D341Med (cell line): ENCODE results near the gene CEP57.
"Not testable (repeated sequence)": the region's sequence is repeated elsewhere in the genome, so short reads cannot be mapped to it uniquely, and the experiment has no call there.

ENCODE experiments used
- DNase-seq: peaks from one replicate; pipeline ENCODE4 v3.0.0; 2012; ENCODE audit warnings: low spot score

CEP57 gene

GRCh38 chr11:95860024-95860423 lies 69.7 kb downstream of the CEP57 start:
- not testable (repeated sequence) for DNase-seq

- DNase-seq, result no peak
Observed at GRCh38 chr11:95863486-95864140, 73.3 kb downstream of the CEP57 start.

GRCh38 chr11:95867105-95867504 lies 76.8 kb downstream of the CEP57 start:
- DNase-seq, result no peak

GRCh38 chr11:95870877-95871276 lies 80.6 kb downstream of the CEP57 start:
- DNase-seq, result not testable (repeated sequence)

GRCh38 chr11:95877291-95877690 lies 87.0 kb downstream of the CEP57 start:
- no peak for DNase-seq
